Prostate gland (tissue), 2 donors: Measurements from ENCODE around the gene PRCD.

Experiments used
- CTCF ChIP-seq, 4 experiments: fragments of 200-600 bp in 2 of 4; fragments of 450-650 bp in 2 of 4; sonication (generic) in 2 of 4; IDR thresholded peaks; 1 replicate in 3 of 4; 2 replicates in 1 of 4; pipeline ENCODE4 v1.5.1; 2016 to 2019; ENCODE audit warnings: antibody characterized with exemption in 4 of 4, mild to moderate bottlenecking in 2 of 4, moderate library complexity in 2 of 4
- POLR2A ChIP-seq: fragments of 450-650 bp; IDR thresholded peaks from one replicate; pipeline ENCODE4 v1.6.1; 2016; ENCODE audit warnings: antibody characterized with exemption, mild to moderate bottlenecking
- POLR2AphosphoS5 ChIP-seq: sonication (generic); formaldehyde crosslinking; IDR thresholded peaks from one replicate; pipeline ENCODE4 v1.6.1; 2017; ENCODE audit warnings: antibody characterized with exemption

GRCh38 chr17:76569607-76570279 lies 29.9 kb downstream of the PRCD start:
- TF ChIP-seq POLR2A (no peak), CTCF (IDR thresholded peaks at IDR 0.05) (no peak), POLR2AphosphoS5 (no peak)
